Loucy (cell line): ENCODE measurements around the gene ABTB2.

ENCODE experiments used
- CTCF ChIP-seq: fragments of 200-600 bp; sonication (generic); conservative IDR thresholded peaks from 2 replicates; pipeline ENCODE4 v1.5.1; 2014; ENCODE audit warnings: mild to moderate bottlenecking, antibody characterized with exemption, low read length
- EZH2phosphoT487 ChIP-seq: fragments of 200-600 bp; IDR thresholded peaks from 2 replicates; pipeline ENCODE4 v1.6.1; 2018; ENCODE audit warnings: antibody characterized with exemption, mild to moderate bottlenecking, moderate library complexity, borderline replicate concordance

- TF ChIP-seq CTCF: no peak
- TF ChIP-seq EZH2phosphoT487: no peak
Measured at GRCh38 chr11:34335801-34336200, 22.0 kb downstream of the ABTB2 start.
